Liver (tissue), 9 donors: ENCODE measurements around the gene WWOX. TPM values are rescaled to one million over a fixed set of nuclear protein-coding genes. Genes with fewer than 3 reads are reported as not detected.

Source experiments
- DNase-seq: peaks from one replicate; pipeline ENCODE4 v3.0.0-alpha.2; 2017; ENCODE audit warnings: low spot score
- H3K27ac ChIP-seq, 2 donors: one replicate each; pipeline ENCODE4 v1.7.0; 2013; ENCODE audit warnings: inconsistent platforms in 2 of 2, low read length in 2 of 2, control low read depth in 1 of 2, low read depth in 1 of 2, mild to moderate bottlenecking in 1 of 2
- H3K27me3 ChIP-seq, 4 donors: one replicate each; pipeline versions ENCODE4 v1.6.1 to v1.7.0; 2013; ENCODE audit warnings: low read length in 3 of 4, inconsistent platforms in 1 of 4, mild to moderate bottlenecking in 1 of 4, moderate library complexity in 1 of 4; ENCODE audit not compliant: control insufficient read depth in 4 of 4, insufficient read depth in 4 of 4
- H3K36me3 ChIP-seq, 4 donors: one replicate each; pipeline versions ENCODE4 v1.6.1 to v1.7.0; 2013; ENCODE audit warnings: low read length in 3 of 4, mild to moderate bottlenecking in 3 of 4, low read depth in 1 of 4, moderate library complexity in 1 of 4; ENCODE audit not compliant: control insufficient read depth in 4 of 4, insufficient read depth in 3 of 4
- H3K4me1 ChIP-seq, 4 donors: one replicate each; pipeline versions ENCODE4 v1.6.1 to v1.7.0; 2013; ENCODE audit warnings: low read length in 3 of 4, mild to moderate bottlenecking in 3 of 4, moderate library complexity in 1 of 4; ENCODE audit not compliant: control insufficient read depth in 4 of 4, insufficient read depth in 4 of 4
- H3K4me3 ChIP-seq, 3 donors: one replicate each; pipeline versions ENCODE4 v1.6.1 to v1.7.0; 2013; ENCODE audit warnings: low read length in 3 of 3, control low read depth in 1 of 3, low read depth in 1 of 3, mild to moderate bottlenecking in 1 of 3
- H3K9ac ChIP-seq, 2 donors: one replicate each; pipeline ENCODE4 v1.7.0; 2013; ENCODE audit warnings: low read length in 2 of 2, mild to moderate bottlenecking in 2 of 2, moderate library complexity in 2 of 2, control low read depth in 1 of 2, low read depth in 1 of 2
- H3K9me3 ChIP-seq, 4 donors: one replicate each; pipeline versions ENCODE4 v1.6.1 to v1.7.0; 2013; ENCODE audit warnings: low read length in 3 of 4; ENCODE audit not compliant: control insufficient read depth in 4 of 4
- ATF3 ChIP-seq: IDR thresholded peaks from 2 replicates; pipeline ENCODE4 v1.6.1; 2016; ENCODE audit warnings: antibody characterized with exemption
- CTCF ChIP-seq: fragments of 150-350 bp; IDR thresholded peaks from 2 replicates; pipeline ENCODE4 v1.5.1; 2017; ENCODE audit warnings: improper control_type of control experiment, low read depth, low read length; ENCODE audit not compliant: missing input control
- EGR1 ChIP-seq, 2 donors: IDR thresholded peaks; 2 replicates each; pipeline ENCODE4 v1.6.1; 2016 to 2018; ENCODE audit warnings: antibody characterized with exemption in 2 of 2, low read depth in 2 of 2
- FOXA1 ChIP-seq: IDR thresholded peaks from 2 replicates; pipeline ENCODE4 v1.6.1; 2016; ENCODE audit warnings: antibody characterized with exemption
- FOXA2 ChIP-seq: IDR thresholded peaks from 2 replicates; pipeline ENCODE4 v1.6.1; 2016; ENCODE audit warnings: antibody characterized with exemption
- GABPA ChIP-seq, 2 donors: IDR thresholded peaks in 1 of 2; conservative IDR thresholded peaks in 1 of 2; 2 replicates each; pipeline ENCODE4 v1.6.1; 2016; ENCODE audit warnings: antibody characterized with exemption in 2 of 2, mild to moderate bottlenecking in 1 of 2, moderate library complexity in 1 of 2
- HNF4A ChIP-seq, 2 donors: conservative IDR thresholded peaks; 2 replicates each; pipeline ENCODE4 v1.6.1; 2016; ENCODE audit warnings: antibody characterized with exemption in 2 of 2, mild to moderate bottlenecking in 2 of 2
- JUND ChIP-seq, 2 donors: IDR thresholded peaks; 2 replicates each; pipeline ENCODE4 v1.6.1; 2016; ENCODE audit warnings: antibody characterized with exemption in 2 of 2
- MAX ChIP-seq: IDR thresholded peaks from 2 replicates; pipeline ENCODE4 v1.6.1; 2016; ENCODE audit warnings: antibody characterized with exemption
- RAD21 ChIP-seq, 2 donors: IDR thresholded peaks; 2 replicates each; pipeline ENCODE4 v1.6.1; 2016; ENCODE audit warnings: antibody characterized with exemption in 2 of 2, mild to moderate bottlenecking in 2 of 2
- REST ChIP-seq: IDR thresholded peaks from 2 replicates; pipeline ENCODE4 v1.6.1; 2016; ENCODE audit warnings: antibody characterized with exemption, mild to moderate bottlenecking
- RXRA ChIP-seq, 2 donors: IDR thresholded peaks; 2 replicates each; pipeline ENCODE4 v1.6.1; 2017 to 2018; ENCODE audit warnings: antibody characterized with exemption in 2 of 2, mild to moderate bottlenecking in 1 of 2
- SP1 ChIP-seq: IDR thresholded peaks from 2 replicates; pipeline ENCODE4 v1.6.1; 2018; ENCODE audit warnings: antibody characterized with exemption, mild to moderate bottlenecking
- TAF1 ChIP-seq: conservative IDR thresholded peaks from 2 replicates; pipeline ENCODE4 v1.6.1; 2016; ENCODE audit warnings: antibody characterized with exemption, mild to moderate bottlenecking
- YY1 ChIP-seq: IDR thresholded peaks from 2 replicates; pipeline ENCODE4 v1.6.1; 2016; ENCODE audit warnings: antibody characterized with exemption, mild to moderate bottlenecking
- ZBTB33 ChIP-seq: IDR thresholded peaks from 2 replicates; pipeline ENCODE4 v1.6.1; 2016; ENCODE audit warnings: antibody characterized with exemption
- WGBS: extraction: QIAGEN DNeasy Blood & Tissue Kit; methylation state at CpG from one replicate; pipeline ENCODE4 v1.1.7; 2013; 5-methylcytosine and 5-hydroxymethylcytosine counted together
- polyA plus RNA-seq, 2 donors: library from polyadenylated mRNA; stranded (reverse) in 1 of 2; unstranded in 1 of 2; fragments of 200-250 nt in 1 of 2; fragments of >200 nt in 1 of 2; fragmentation: Nextera tagmentation in 1 of 2; extraction: Ambion mirVana in 1 of 2; gene quantifications; one replicate each; pipeline versions ENCODE4 v1.2.1 to v1.2.3, GENCODE V29; 2013 to 2015
- total RNA-seq, 2 donors: library from RNA; depleted of rRNA; stranded (reverse); fragments of >200 nt; gene quantifications; one replicate each; pipeline ENCODE4 v1.2.3, GENCODE V29; 2014
- donor health status: healthy.
- donor health status: healthy.
- donor health status: healthy.
- donor health status: healthy.
- donor health status: healthy.

Gene WWOX
- total and polyA plus RNA-seq, 4 donors = 9.8 to 46.0 (median 15.3) TPM

GRCh38 chr16:78931678-78932077, 832.2 kb downstream of the WWOX start:
- no peaks in the 10 kb centered on the region for H3K9me3 ChIP-seq
- WGBS = 98% methylated on average over 4 of the region's 4 CpGs
- H3K4me3 ChIP-seq = no peak overlapping the region
- TF ChIP-seq REST = no peak
- no peak for TF ChIP-seq FOXA1
- DNase-seq = no peak
- H3K27ac ChIP-seq = no peak overlapping the region
- H3K9ac ChIP-seq = no peak overlapping the region
- H3K4me1 ChIP-seq = peaks cover 0 to 4% (median 0%) of the 10 kb centered on the region in 4 donors
- H3K36me3 ChIP-seq = no peaks in the 10 kb centered on the region
- no peaks in the 10 kb centered on the region for H3K27me3 ChIP-seq

- TF ChIP-seq YY1 = no peak
- TF ChIP-seq RAD21 (IDR thresholded peaks at IDR 0.05) = no peak
- TF ChIP-seq REST = no peak
- TF ChIP-seq ATF3 = no peak
- no peak for TF ChIP-seq CTCF
- no peak for TF ChIP-seq MAX
- TF ChIP-seq RXRA (IDR thresholded peaks at IDR 0.05) = no peak
- TF ChIP-seq ZBTB33 = no peak
- TF ChIP-seq GABPA (IDR thresholded peaks at IDR 0.05 in 1 of 2, conservative IDR thresholded peaks at IDR 0.05 in 1 of 2) = no peak
- no peak for TF ChIP-seq JUND (IDR thresholded peaks at IDR 0.05)
- no peak for TF ChIP-seq TAF1
- TF ChIP-seq HNF4A (conservative IDR thresholded peaks at IDR 0.05) = no peak
- no peak for TF ChIP-seq FOXA1
- no peak for TF ChIP-seq SP1
- no peak for TF ChIP-seq EGR1 (IDR thresholded peaks at IDR 0.05; ENCODE audit: low read depth in 2 of 2)
- no peak for TF ChIP-seq FOXA2
- no peak overlapping the region for H3K9ac ChIP-seq
- no peaks in the 10 kb centered on the region for H3K27me3 ChIP-seq
- no peak overlapping the region for H3K27ac ChIP-seq
- no peak for DNase-seq
- no peaks in the 10 kb centered on the region for H3K9me3 ChIP-seq
- WGBS = 95% methylated on average over 9 of the region's 9 CpGs
- H3K4me3 ChIP-seq = no peak overlapping the region
- H3K4me1 ChIP-seq = peaks cover 0 to 4% (median 0%) of the 10 kb centered on the region in 4 donors
- no peaks in the 10 kb centered on the region for H3K36me3 ChIP-seq
Observed at GRCh38 chr16:78932355-78932943, 833.0 kb downstream of the WWOX start.
